SU-DHL-6 (cell line): ENCODE data around the gene VAPA.

Experiments used
- H2AFZ ChIP-seq: fragments of 200-600 bp; sonication (generic); 2 replicates; pipeline ENCODE4 v1.6.1; 2014; ENCODE audit warnings: low read depth, mild to moderate bottlenecking, moderate library complexity, mixed read lengths, antibody characterized with exemption, low read length; ENCODE audit not compliant: severe bottlenecking
- H3F3A ChIP-seq: fragments of 200-600 bp; shearing (Covaris generic); 2 replicates; pipeline ENCODE4 v1.6.0; 2016; ENCODE audit warnings: antibody characterized with exemption, mild to moderate bottlenecking; ENCODE audit not compliant: insufficient read depth
- H3K27ac ChIP-seq: fragments of 200-600 bp; sonication (generic); 2 replicates; pipeline ENCODE4 v1.5.1; 2016; ENCODE audit warnings: low read depth, mild to moderate bottlenecking, low read length, moderate library complexity, mixed read lengths
- H3K27me3 ChIP-seq: fragments of 200-600 bp; sonication (generic), shearing (Covaris generic); 2 replicates; pipeline ENCODE4 v1.6.0; 2014; ENCODE audit warnings: mild to moderate bottlenecking, low read length
- H3K36me3 ChIP-seq: fragments of 200-600 bp; sonication (generic); 2 replicates; pipeline ENCODE4 v1.6.1; 2014; ENCODE audit warnings: mild to moderate bottlenecking, low read length, mixed read lengths
- H3K4me2 ChIP-seq: fragments of 300-600, 200-600 bp; shearing (Covaris generic), sonication (generic); 2 replicates; pipeline ENCODE4 v1.6.0; 2014; ENCODE audit warnings: low read length, low read depth, mild to moderate bottlenecking; ENCODE audit not compliant: poor library complexity, severe bottlenecking
- H3K4me3 ChIP-seq: fragments of 200-600 bp; sonication (generic); 2 replicates; pipeline ENCODE4 v1.5.1; 2014; ENCODE audit warnings: antibody characterized with exemption, low read length, mild to moderate bottlenecking, mixed read lengths; ENCODE audit not compliant: insufficient read depth, poor library complexity, severe bottlenecking
- H3K79me2 ChIP-seq: fragments of 200-600 bp; sonication (generic); 2 replicates; pipeline ENCODE4 v1.6.1; 2014; ENCODE audit warnings: mild to moderate bottlenecking, low read length, moderate library complexity; ENCODE audit not compliant: insufficient read depth
- H3K9ac ChIP-seq: fragments of 200-600 bp; sonication (generic); 2 replicates; pipeline ENCODE4 v1.7.0; 2014; ENCODE audit warnings: mild to moderate bottlenecking, low read length
- H3K9me2 ChIP-seq: fragments of 200-600 bp; sonication (generic); replicated peaks from 2 replicates; pipeline ENCODE4 v1.6.1; 2014; ENCODE audit warnings: low read length; ENCODE audit not compliant: insufficient read depth
- H3K9me3 ChIP-seq: fragments of 200-600 bp; sonication (generic); 2 replicates; pipeline ENCODE4 v1.6.1; 2014; ENCODE audit warnings: low read length, mixed read lengths; ENCODE audit not compliant: insufficient read depth
- H4K20me1 ChIP-seq: fragments of 200-600 bp; sonication (generic); 2 replicates; pipeline ENCODE4 v1.6.1; 2014; ENCODE audit warnings: low read depth, mild to moderate bottlenecking, antibody characterized with exemption, low read length, moderate library complexity, mixed read lengths
- CTCF ChIP-seq: fragments of 200-600 bp; sonication (generic); IDR thresholded peaks from one replicate; pipeline ENCODE4 v1.5.1; 2017; ENCODE audit warnings: antibody characterized with exemption, mild to moderate bottlenecking, low read length, moderate library complexity; ENCODE audit not compliant: insufficient read depth, poor library complexity, severe bottlenecking
- EZH2phosphoT487 ChIP-seq: fragments of 200-600 bp; sonication (generic), shearing (Covaris generic); conservative IDR thresholded peaks from 2 replicates; pipeline ENCODE4 v1.6.1; 2018; ENCODE audit warnings: mild to moderate bottlenecking, antibody characterized with exemption, low read length, moderate library complexity, mixed read lengths

Gene VAPA

GRCh38 chr18:9905401-9905922, 8.4 kb upstream of the VAPA start:
- H3K36me3 ChIP-seq, result no peaks in the 10 kb centered on the region
- no peaks in the 10 kb centered on the region for H3K9me3 ChIP-seq
- H3K27ac ChIP-seq, result no peak overlapping the region
- H3K27me3 ChIP-seq, result no peaks in the 10 kb centered on the region
- H3K4me2 ChIP-seq, result no peak overlapping the region
- H3F3A ChIP-seq, result no peaks in the 10 kb centered on the region
- no peak overlapping the region for H3K9ac ChIP-seq
- TF ChIP-seq CTCF (no peak), EZH2phosphoT487 (no peak)
- H3K4me3 ChIP-seq, result no peak overlapping the region
- no peaks in the 10 kb centered on the region for H3K9me2 ChIP-seq
- no peak overlapping the region for H2AFZ ChIP-seq
- H3K79me2 ChIP-seq, result no peaks in the 10 kb centered on the region
- no peaks in the 10 kb centered on the region for H4K20me1 ChIP-seq

GRCh38 chr18:9906481-9906880, 7.3 kb upstream of the VAPA start:
- TF ChIP-seq CTCF (no peak), EZH2phosphoT487 (no peak)
- H4K20me1 ChIP-seq, result no peaks in the 10 kb centered on the region
- H3K4me2 ChIP-seq, result no peak overlapping the region
- no peak overlapping the region for H3K9ac ChIP-seq
- H3K9me2 ChIP-seq, result no peaks in the 10 kb centered on the region
- no peaks in the 10 kb centered on the region for H3K27me3 ChIP-seq
- H3K36me3 ChIP-seq, result no peaks in the 10 kb centered on the region
- no peaks in the 10 kb centered on the region for H3K9me3 ChIP-seq
- no peak overlapping the region for H3K4me3 ChIP-seq
- H3F3A ChIP-seq, result no peaks in the 10 kb centered on the region
- no peaks in the 10 kb centered on the region for H3K79me2 ChIP-seq
- H3K27ac ChIP-seq, result no peak overlapping the region
- H2AFZ ChIP-seq, result no peak overlapping the region

- H3K36me3 ChIP-seq, result no peaks in the 10 kb centered on the region
- no peak overlapping the region for H3K27ac ChIP-seq
- H3F3A ChIP-seq, result no peaks in the 10 kb centered on the region
- no peak overlapping the region for H3K4me3 ChIP-seq
- no peak overlapping the region for H2AFZ ChIP-seq
- no peaks in the 10 kb centered on the region for H3K27me3 ChIP-seq
- H3K79me2 ChIP-seq, result no peaks in the 10 kb centered on the region
- H3K9me2 ChIP-seq, result no peaks in the 10 kb centered on the region
- no peaks in the 10 kb centered on the region for H4K20me1 ChIP-seq
- H3K9ac ChIP-seq, result no peak overlapping the region
- H3K4me2 ChIP-seq, result no peak overlapping the region
- no peak for TF ChIP-seq CTCF
- TF ChIP-seq EZH2phosphoT487, result no peak
- no peaks in the 10 kb centered on the region for H3K9me3 ChIP-seq
These were observed 5.9 kb upstream of the VAPA start for GRCh38 chr18:9907867-9908266.

GRCh38 chr18:9910071-9910470, 3.7 kb upstream of the VAPA start:
- no peak for TF ChIP-seq CTCF
- TF ChIP-seq EZH2phosphoT487, result no peak

More at GRCh38 chr18:9910071-9910470, 3.7 kb upstream of the VAPA start:
- Histone ChIP-seq H3F3A (no peaks in the 10 kb centered on the region), H3K9me2 (no peaks in the 10 kb centered on the region), H3K4me2 (no peak overlapping the region), H4K20me1 (peaks cover under 1% of the 10 kb centered on the region; the same call in 1 of the 2 replicates), H3K9me3 (no peaks in the 10 kb centered on the region), H3K9ac (no peak overlapping the region), H3K4me3 (no peak overlapping the region), H3K27me3 (no peaks in the 10 kb centered on the region), H3K36me3 (no peaks in the 10 kb centered on the region), H3K79me2 (peaks cover 10% of the 10 kb centered on the region), H2AFZ (no peak overlapping the region), H3K27ac (no peak overlapping the region)
